ENCODE data around the gene RDH8. TPM values are rescaled to one million over a fixed set of nuclear protein-coding genes. Genes with fewer than 3 reads are reported as not detected.
"Not testable (repeated sequence)": the region's sequence is repeated elsewhere in the genome, so short reads cannot be mapped to it uniquely, and the experiment has no call there.

RDH8 gene
- total RNA-seq, 4 donors from 2014 or later, result not detected

GRCh38 chr19:10020851-10021250 is 7.6 kb downstream of the RDH8 start:
- no peak for ATAC-seq (ENCODE audit: low FRiP score)
- DNase-seq (ENCODE audit: low spot score), result no peak
- TF ChIP-seq CTCF (IDR thresholded peaks at IDR 0.05), result no peak

GRCh38 chr19:10021446-10021845 is 8.2 kb downstream of the RDH8 start:
- ATAC-seq (ENCODE audit: low FRiP score) (no peak), DNase-seq (ENCODE audit: low spot score) (no peak)
- no peak for TF ChIP-seq CTCF (IDR thresholded peaks at IDR 0.05)

DNA sequence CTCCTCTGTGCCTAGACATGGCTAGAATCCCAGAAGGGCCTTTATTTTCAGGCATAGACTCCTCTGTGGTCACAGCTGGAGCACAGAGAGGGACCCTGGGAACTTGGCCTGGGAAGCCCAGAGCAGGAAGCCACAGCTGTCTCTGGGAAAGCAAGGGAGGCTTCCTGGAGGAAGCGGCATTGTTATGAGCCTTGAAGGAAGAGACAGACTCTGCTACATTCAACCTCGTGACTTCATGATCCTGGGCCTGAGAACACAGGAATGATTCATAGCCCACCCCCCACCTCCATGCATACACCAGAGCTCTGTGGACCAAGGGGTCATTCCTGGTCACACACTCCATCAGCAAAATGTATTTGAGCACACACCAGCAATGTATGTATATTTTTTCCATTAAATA is 8.6 kb downstream of the RDH8 start:
- TF ChIP-seq CTCF (IDR thresholded peaks at IDR 0.05), result no peak
- no peak for DNase-seq (ENCODE audit: low spot score)
- no peak for ATAC-seq (ENCODE audit: low FRiP score)

- ATAC-seq (ENCODE audit: low FRiP score); DNase-seq (ENCODE audit: low spot score): not testable (repeated sequence)
Measured at GRCh38 chr19:10023096-10023495, 9.8 kb downstream of the RDH8 start.

GRCh38 chr19:10026744-10027143 is 13.5 kb downstream of the RDH8 start:
- no peak for ATAC-seq (ENCODE audit: low FRiP score)
- TF ChIP-seq CTCF (IDR thresholded peaks at IDR 0.05), result no peak
- DNase-seq (ENCODE audit: low spot score), result no peak

GRCh38 chr19:10027158-10027997 is 14.1 kb downstream of the RDH8 start:
- ATAC-seq (ENCODE audit: low FRiP score), result peak; percentile 89
- peak; percentile 80 for DNase-seq (ENCODE audit: low spot score)
- peak in 2 of 3 donors; percentile 50 to 79 for TF ChIP-seq CTCF (IDR thresholded peaks at IDR 0.05)

- TF ChIP-seq CTCF (IDR thresholded peaks at IDR 0.05), result no peak
- no peak for DNase-seq (ENCODE audit: low spot score)
- no peak for ATAC-seq (ENCODE audit: low FRiP score)
Measured at GRCh38 chr19:10033614-10034013, 20.3 kb downstream of the RDH8 start.

All from omental fat pad (tissue), 4 donors.